Right atrium auricular region (tissue), 2 donors: ENCODE measurements around the gene CNTNAP2. TPM values are rescaled to one million over a fixed set of nuclear protein-coding genes. Genes with fewer than 3 reads are reported as not detected.

Source experiments
- DNase-seq: peaks from one replicate; pipeline ENCODE4 v3.0.0-alpha.2; 2019; ENCODE audit warnings: low spot score
- H3K27ac ChIP-seq, 2 donors: fragments of 200-600 bp; sonication (generic); 1 replicate in 1 of 2; 2 replicates in 1 of 2; pipeline ENCODE4 v1.5.1; 2016 to 2019
- H3K27me3 ChIP-seq, 2 donors: fragments of 200-600 bp; sonication (generic); one replicate each; pipeline versions ENCODE4 v1.5.1 to v1.6.0; 2017 to 2019
- H3K36me3 ChIP-seq: fragments of 200-600 bp; sonication (generic); one replicate; pipeline ENCODE4 v1.5.1; 2016
- H3K4me1 ChIP-seq, 2 donors: fragments of 200-600 bp; sonication (generic); one replicate each; pipeline versions ENCODE4 v1.5.1 to v1.6.0; 2017 to 2019
- H3K4me3 ChIP-seq, 2 donors: fragments of 200-600 bp; sonication (generic); 1 replicate in 1 of 2; 2 replicates in 1 of 2; pipeline ENCODE4 v1.5.1; 2017 to 2019; ENCODE audit warnings: mild to moderate bottlenecking in 1 of 2, moderate library complexity in 1 of 2
- H3K9me3 ChIP-seq, 2 donors: fragments of 200-600 bp; sonication (generic); one replicate each; pipeline ENCODE4 v1.5.1; 2019
- total RNA-seq, 2 donors: library from RNA; depleted of rRNA; stranded (reverse); fragments of >200 nt; gene quantifications; one replicate each; pipeline ENCODE4 v1.1.0, GENCODE V29; 2016
- TF ChIP-seq, protein P1 (sequence below), 2 donors: fragments of 200-600 bp; sonication (generic); IDR thresholded peaks; one replicate each; pipeline ENCODE4 v1.5.1; 2019; ENCODE audit warnings: antibody characterized with exemption in 2 of 2

The CNTNAP2 gene
- total RNA-seq, 2 donors from 2014 or later: 1.1 to 1.7 TPM

DNA sequence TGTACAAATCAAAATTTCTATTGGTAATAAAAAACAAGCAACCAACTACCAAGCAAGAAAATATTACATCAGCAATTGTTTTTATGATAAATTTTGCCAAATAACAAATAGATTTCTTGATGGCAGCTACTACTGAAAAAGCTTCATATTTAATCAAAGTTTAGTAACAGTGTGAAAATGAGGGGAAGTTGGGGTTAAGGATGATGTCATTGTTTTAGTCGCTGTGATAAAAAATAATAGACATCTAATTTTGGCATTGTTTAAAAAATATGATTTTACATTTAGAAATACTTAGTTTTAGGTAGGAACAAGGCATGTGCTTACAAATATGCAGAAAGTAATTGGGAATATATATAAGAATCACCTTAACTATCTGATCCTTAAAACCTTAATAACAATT is 145.9 kb downstream of the CNTNAP2 start:
- H3K4me3 ChIP-seq: no peak overlapping the region
- no peak overlapping the region for H3K27ac ChIP-seq
- no peaks in the 10 kb centered on the region for H3K9me3 ChIP-seq
- DNase-seq: no peak
- H3K36me3 ChIP-seq: no peaks in the 10 kb centered on the region
- H3K4me1 ChIP-seq: no peaks in the 10 kb centered on the region
- TF ChIP-seq, protein P1, sequence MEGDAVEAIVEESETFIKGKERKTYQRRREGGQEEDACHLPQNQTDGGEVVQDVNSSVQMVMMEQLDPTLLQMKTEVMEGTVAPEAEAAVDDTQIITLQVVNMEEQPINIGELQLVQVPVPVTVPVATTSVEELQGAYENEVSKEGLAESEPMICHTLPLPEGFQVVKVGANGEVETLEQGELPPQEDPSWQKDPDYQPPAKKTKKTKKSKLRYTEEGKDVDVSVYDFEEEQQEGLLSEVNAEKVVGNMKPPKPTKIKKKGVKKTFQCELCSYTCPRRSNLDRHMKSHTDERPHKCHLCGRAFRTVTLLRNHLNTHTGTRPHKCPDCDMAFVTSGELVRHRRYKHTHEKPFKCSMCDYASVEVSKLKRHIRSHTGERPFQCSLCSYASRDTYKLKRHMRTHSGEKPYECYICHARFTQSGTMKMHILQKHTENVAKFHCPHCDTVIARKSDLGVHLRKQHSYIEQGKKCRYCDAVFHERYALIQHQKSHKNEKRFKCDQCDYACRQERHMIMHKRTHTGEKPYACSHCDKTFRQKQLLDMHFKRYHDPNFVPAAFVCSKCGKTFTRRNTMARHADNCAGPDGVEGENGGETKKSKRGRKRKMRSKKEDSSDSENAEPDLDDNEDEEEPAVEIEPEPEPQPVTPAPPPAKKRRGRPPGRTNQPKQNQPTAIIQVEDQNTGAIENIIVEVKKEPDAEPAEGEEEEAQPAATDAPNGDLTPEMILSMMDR (IDR thresholded peaks at IDR 0.05): no peak
- no peaks in the 10 kb centered on the region for H3K27me3 ChIP-seq

DNA sequence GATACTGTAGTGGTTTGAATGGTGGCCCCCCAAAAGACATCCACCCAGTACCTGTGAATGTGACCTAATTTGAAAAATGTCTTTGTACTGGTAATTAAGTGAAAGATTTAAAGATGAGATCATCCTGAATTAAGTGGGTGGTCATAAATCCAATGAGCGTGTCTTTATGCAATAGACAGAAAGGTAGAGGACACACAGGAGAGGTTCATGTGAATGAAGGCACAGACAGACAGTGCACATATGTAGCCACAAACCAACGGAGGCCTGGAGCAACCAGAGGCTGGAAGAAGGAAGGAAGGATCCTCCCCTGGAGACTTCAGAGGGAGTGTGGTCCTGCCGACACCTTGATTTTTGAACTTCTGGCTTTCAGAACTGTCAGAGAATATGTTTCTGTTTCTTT is 160.3 kb downstream of the CNTNAP2 start:
- H3K36me3 ChIP-seq: no peaks in the 10 kb centered on the region
- H3K9me3 ChIP-seq: no peaks in the 10 kb centered on the region
- H3K4me1 ChIP-seq: no peaks in the 10 kb centered on the region
- TF ChIP-seq, protein P1 (IDR thresholded peaks at IDR 0.05): no peak
- no peak overlapping the region for H3K4me3 ChIP-seq
- no peak for DNase-seq
- no peak overlapping the region for H3K27ac ChIP-seq
- H3K27me3 ChIP-seq: no peaks in the 10 kb centered on the region

DNA sequence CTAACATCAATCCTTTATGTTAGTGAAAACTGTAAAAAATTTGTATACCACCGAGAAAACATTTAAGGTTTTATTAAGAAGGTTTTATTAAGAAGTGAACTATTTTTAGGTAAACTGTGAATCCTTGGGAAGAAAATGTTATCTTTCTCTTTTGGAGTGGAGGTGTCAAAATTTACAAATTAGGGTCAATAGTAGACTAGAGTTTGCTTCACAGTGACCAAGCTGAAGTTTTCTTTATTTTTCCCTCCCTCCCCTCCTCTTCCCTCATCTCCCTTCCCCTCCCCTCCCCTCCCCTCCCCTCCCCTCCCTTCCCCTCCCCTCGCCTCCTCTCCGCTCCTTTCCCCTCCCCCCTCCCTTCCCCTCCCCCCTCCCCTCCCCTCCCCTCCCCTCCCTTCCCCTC is 168.8 kb downstream of the CNTNAP2 start:
- no peak for DNase-seq
- Histone ChIP-seq H3K4me1 (no peaks in the 10 kb centered on the region), H3K4me3 (no peak overlapping the region), H3K9me3 (no peaks in the 10 kb centered on the region), H3K27ac (no peak overlapping the region), H3K27me3 (no peaks in the 10 kb centered on the region), H3K36me3 (no peaks in the 10 kb centered on the region)
- TF ChIP-seq, protein P1 (IDR thresholded peaks at IDR 0.05): no peak

DNA sequence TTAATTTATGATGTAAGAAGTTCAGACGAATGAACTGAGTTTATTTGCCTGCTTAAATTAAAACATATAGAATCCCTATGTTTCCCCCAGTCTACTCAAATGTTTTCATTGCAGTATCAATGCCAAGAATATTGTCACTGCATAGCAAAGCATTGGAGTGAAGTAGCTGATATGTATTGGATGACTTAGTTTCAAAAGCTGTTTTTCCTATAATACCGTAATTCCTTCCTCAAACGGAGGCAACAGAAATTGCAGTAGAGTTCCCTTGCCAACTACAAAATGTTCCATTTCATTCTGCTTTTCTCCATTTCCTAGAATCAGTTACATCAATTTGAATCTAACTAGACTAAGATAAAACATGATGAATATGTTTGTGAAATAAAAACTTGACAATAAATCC is 174.1 kb downstream of the CNTNAP2 start:
- TF ChIP-seq, protein P1 (IDR thresholded peaks at IDR 0.05): no peak
- Histone ChIP-seq H3K9me3 (no peaks in the 10 kb centered on the region), H3K27me3 (no peaks in the 10 kb centered on the region), H3K4me1 (no peaks in the 10 kb centered on the region), H3K4me3 (no peak overlapping the region), H3K36me3 (no peaks in the 10 kb centered on the region), H3K27ac (no peak overlapping the region)
- no peak for DNase-seq

DNA sequence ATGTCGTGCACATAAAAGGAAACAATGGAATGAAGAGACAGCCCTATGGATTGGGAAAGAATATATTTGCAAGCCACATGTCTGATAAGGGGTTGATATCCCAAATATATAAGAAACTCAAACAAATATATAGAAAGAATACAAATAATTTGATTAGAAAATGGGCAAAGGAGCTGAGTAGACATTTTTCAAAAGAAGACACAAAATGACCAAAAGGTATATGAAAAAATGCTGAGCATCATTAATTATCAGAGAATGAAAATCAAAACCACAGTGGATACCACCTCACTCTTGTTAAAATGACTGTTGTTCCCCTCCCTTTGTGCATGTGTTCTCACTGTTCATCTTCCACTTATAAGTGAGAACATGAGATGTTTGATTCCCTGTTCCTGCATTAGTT is 175.3 kb downstream of the CNTNAP2 start:
- H3K27ac ChIP-seq: no peak overlapping the region
- no peaks in the 10 kb centered on the region for H3K27me3 ChIP-seq
- DNase-seq: no peak
- H3K36me3 ChIP-seq: no peaks in the 10 kb centered on the region
- H3K4me3 ChIP-seq: no peak overlapping the region
- TF ChIP-seq, protein P1 (IDR thresholded peaks at IDR 0.05): no peak
- no peaks in the 10 kb centered on the region for H3K9me3 ChIP-seq
- H3K4me1 ChIP-seq: no peaks in the 10 kb centered on the region

DNA sequence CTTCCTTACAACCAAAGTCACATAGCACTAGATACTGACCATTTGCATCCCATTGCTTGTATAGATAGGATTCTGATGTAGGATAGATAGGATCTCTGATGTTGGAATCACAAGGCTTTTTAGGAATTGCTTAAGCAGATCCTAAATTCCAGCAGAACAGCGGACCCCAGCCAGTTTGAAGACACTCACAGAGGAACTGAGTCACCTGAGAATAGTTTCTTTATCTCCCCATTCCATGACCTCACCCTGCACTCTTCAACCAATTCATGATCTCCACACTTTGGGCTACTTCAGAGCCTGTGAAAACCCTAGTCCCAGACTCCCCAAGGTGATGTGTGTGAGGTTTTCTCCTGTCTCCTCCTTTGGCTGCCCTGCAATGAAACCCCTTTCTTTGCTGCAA is 179.4 kb downstream of the CNTNAP2 start:
- TF ChIP-seq, protein P1 (IDR thresholded peaks at IDR 0.05): no peak

More for the DNA sequence above, 179.4 kb downstream of the CNTNAP2 start:
- H3K36me3 ChIP-seq: no peaks in the 10 kb centered on the region
- no peak overlapping the region for H3K4me3 ChIP-seq
- no peaks in the 10 kb centered on the region for H3K4me1 ChIP-seq
- no peaks in the 10 kb centered on the region for H3K27me3 ChIP-seq
- H3K9me3 ChIP-seq: no peaks in the 10 kb centered on the region
- DNase-seq: no peak
- no peak overlapping the region for H3K27ac ChIP-seq
